Frontal cortex (tissue), 4 donors: Measurements from ENCODE around the gene NDOR1. TPM values are rescaled to one million over a fixed set of nuclear protein-coding genes. Genes with fewer than 3 reads are reported as not detected.
"Not testable (repeated sequence)": the region's sequence is repeated elsewhere in the genome, so short reads cannot be mapped to it uniquely, and the experiment has no call there.

Experiments used
- DNase-seq, 2 donors: peaks; one replicate each; pipeline ENCODE4 v3.0.0; 2012; ENCODE audit warnings: low spot score in 2 of 2
- FAIRE-seq: peaks from 2 replicates; lab custom pipeline; 2012; peaks lifted over from hg19 to GRCh38; lab: Jason Lieb, UNC
- small RNA-seq: library from RNA; depleted of rRNA; stranded (forward); fragments of <200 nt; gene quantifications from one replicate; pipeline ENCODE3, GENCODE V24; 2014
- total RNA-seq: library from RNA; depleted of rRNA; stranded (reverse); fragments of >200 nt; gene quantifications from one replicate; pipeline ENCODE4 v1.2.3, GENCODE V29; 2014
- donor health status: control.
- donor health status: control.
- donor health status: control.

The NDOR1 gene
- total RNA-seq, 1 donor from 2014 or later = 3.3 TPM

- no peak for FAIRE-seq
- DNase-seq = no peak
These were observed 47.3 kb downstream of the NDOR1 start for GRCh38 chr9:137252555-137253506.

DNA sequence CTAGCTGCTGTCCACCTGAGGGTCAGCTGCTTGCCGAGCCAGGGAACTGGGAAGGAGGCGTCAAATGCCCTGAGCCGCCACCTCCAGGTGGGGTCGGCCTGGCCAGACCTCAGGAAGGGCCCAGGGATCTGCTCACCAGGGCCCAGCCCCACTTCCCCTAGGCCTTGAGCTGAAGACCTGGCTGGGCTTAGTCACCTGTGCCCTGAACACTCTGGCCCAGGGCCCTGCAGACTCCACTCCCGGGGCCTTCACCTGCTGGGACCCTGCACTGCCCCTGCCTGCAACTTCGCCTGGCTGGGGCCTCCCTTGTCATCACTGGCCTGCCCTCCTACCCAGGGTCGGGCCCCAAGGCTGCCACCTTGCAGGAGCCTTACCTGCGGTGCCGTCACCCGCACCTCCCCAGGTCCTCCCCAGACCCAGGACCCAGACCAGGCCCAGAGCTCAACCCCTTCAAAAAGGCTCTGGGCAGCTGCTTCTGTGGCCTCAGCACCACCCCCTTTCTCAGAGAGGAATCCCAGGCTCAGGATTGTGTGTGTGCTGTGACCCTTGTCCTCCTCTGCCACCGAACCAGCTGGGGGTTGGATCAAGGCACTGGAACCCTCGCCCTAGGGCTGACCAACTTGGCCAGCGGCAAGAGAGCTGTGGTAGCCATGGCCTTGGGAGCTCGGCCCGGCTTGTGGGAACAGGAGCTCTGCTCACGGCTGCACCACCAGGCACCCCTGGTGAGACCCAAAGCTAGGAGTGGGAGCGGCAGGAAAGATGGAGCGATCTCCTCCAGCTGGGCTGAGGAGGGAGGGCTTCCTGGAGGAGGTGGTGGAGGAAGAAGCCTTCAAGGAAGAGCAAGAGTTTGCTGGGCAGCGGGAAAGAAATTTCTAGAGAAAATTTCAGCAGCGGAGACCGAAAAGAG lies 48.5 kb downstream of the NDOR1 start:
- DNase-seq (no peak), FAIRE-seq (no peak)

- DNase-seq (peak; percentile 100), FAIRE-seq (no peak)
These were observed 49.3 kb downstream of the NDOR1 start, which contains the start of gene NELFB for GRCh38 chr9:137254624-137255447. TSS of gene NELFB (plus strand) at chr9:137255327.

GRCh38 chr9:137255448-137256114 lies 50.1 kb downstream of the NDOR1 start:
- FAIRE-seq = no peak
- DNase-seq = no peak

DNA sequence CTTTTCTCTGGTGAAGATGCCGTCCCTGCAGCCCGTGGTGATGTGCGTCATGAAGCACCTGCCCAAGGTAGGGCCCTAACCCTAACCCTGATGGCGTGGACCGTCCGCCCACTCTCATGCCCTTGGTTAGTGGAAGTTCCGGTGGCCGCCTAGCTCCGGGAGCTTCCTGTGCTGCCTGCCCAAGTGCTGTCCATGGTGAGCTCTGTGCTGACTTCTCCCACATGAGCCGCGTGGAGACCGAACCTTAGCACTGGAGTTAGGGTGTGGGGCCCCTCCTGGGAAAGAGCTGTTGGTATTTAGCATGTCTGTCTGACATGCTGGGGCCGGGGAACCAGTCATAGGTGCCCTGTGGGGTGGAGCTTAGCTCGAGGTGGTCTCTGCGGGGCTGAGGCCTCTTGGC lies 50.9 kb downstream of the NDOR1 start:
- FAIRE-seq = no peak
- no peak for DNase-seq

DNA sequence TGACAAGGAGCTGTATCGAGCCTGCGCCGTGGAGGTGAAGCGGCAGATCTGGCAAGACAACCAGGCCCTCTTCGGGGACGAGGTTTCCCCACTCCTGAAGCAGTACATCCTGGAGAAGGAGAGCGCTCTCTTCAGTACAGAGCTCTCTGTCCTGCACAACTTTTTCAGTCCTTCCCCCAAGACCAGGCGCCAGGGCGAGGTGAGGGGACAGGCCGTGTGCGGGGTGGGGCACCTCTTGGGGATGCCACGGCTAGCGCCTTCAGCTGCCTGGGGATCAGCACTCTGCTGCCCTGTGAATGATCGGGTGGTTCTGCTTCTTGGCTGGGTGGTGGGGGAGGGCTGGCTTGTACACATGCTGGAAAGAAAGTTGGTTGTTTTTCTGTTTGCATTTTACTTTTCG lies 51.4 kb downstream of the NDOR1 start:
- no peak for FAIRE-seq
- DNase-seq = no peak

GRCh38 chr9:137262173-137262908 lies 56.8 kb downstream of the NDOR1 start:
- DNase-seq, FAIRE-seq: not testable (repeated sequence)

GRCh38 chr9:137262909-137263285 lies 57.4 kb downstream of the NDOR1 start:
- no peak for FAIRE-seq

DNA sequence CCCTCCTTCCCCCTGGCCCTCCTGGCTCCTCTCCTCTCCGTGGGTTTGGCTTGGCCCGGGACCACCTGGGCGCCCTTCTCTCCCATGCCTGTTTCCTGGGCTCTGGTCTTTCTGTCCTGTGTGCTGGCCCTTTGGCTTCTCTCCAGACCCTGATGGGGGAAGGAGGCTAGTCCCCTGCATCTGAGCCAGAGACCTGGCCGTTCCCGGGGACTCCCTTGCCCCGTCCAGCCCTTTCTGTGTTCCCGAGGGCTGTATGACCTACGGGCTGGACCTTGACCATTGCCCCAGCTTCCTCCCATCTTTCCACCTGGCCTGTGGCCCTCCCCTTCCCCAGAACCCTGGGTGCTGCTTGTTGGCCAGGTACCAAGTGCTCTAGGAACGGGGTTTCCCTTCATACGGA lies 58.0 kb downstream of the NDOR1 start:
- FAIRE-seq (no peak), DNase-seq (no peak)

More at GRCh38 chr9:137262909-137263285, 57.4 kb downstream of the NDOR1 start:
- no peak for DNase-seq

GRCh38 chr9:137264067-137264466 lies 58.6 kb downstream of the NDOR1 start:
- no peak for FAIRE-seq

DNA sequence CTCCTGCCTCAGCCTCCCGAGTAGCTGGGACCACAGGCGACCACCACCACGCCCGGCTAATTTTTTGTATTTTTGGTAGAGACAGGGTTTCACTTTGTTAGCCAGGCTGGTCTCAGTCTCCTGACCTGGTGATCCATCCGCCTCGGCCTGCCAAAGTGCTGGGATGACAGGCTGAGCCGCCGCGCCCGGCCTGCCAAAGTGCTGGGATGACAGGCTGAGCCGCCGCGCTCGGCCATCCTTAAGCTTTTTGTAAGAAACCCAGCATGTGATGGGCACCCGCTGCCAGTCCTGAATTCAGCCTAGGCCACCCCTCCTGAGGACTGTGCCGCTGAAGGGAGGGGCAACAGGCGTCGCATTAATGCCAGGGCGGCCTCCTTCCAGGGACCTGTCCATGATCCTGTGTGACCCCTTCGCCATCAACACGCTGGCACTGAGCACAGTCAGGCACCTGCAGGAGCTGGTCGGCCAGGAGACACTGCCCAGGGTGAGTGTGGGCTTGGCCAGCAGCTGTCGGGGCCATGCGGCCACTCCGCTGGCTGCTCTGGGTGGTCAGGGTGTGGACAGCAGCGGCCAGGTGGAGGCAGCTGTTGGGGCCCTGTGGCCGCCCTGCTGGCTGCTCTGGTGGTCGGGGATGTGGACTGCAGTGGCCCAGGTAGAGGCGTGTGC lies 60.1 kb downstream of the NDOR1 start:
- no peak for FAIRE-seq

More at GRCh38 chr9:137264067-137264466, 58.6 kb downstream of the NDOR1 start:
- no peak for DNase-seq

GRCh38 chr9:137266162-137266527 lies 60.6 kb downstream of the NDOR1 start:
- DNase-seq = no peak
- no peak for FAIRE-seq

More for the DNA sequence above, 60.1 kb downstream of the NDOR1 start:
- DNase-seq = no peak

Small RNA genes lying within 50 kb of the gene (small RNA-seq; reads per million reads assigned to genes)
- gene MIR3621 = not detected

Other genes starting within 250 kb of the NDOR1 start
- 61.1 TPM for gene PTGDS, start 228.2 kb upstream of the NDOR1 start, total RNA-seq
- gene LCNL1, start 222.7 kb upstream of the NDOR1 start, total RNA-seq = 0.82 TPM
- gene PAXX, start 213.3 kb upstream of the NDOR1 start, total RNA-seq = 13.5 TPM
- not detected for gene CLIC3, start 209.1 kb upstream of the NDOR1 start, total RNA-seq
- 20.8 TPM for gene ABCA2, start 177.5 kb upstream of the NDOR1 start, total RNA-seq
- not detected for gene FUT7, start 173.6 kb upstream of the NDOR1 start, total RNA-seq
- 16.3 TPM for gene NPDC1, start 159.5 kb upstream of the NDOR1 start, total RNA-seq
- 0.82 TPM for gene ENTPD2, start 151.6 kb upstream of the NDOR1 start, total RNA-seq
- 1.2 TPM for gene SAPCD2, start 135.1 kb upstream of the NDOR1 start, total RNA-seq
- 0.41 TPM for gene UAP1L1, start 128.2 kb upstream of the NDOR1 start, total RNA-seq
- 42.0 TPM for gene MAN1B1, start 118.7 kb upstream of the NDOR1 start, total RNA-seq
- gene DPP7, start 91.0 kb upstream of the NDOR1 start, total RNA-seq = 38.3 TPM
- gene GRIN1, start 66.5 kb upstream of the NDOR1 start, total RNA-seq = 29.8 TPM
- 0.41 TPM for gene LRRC26, start 35.6 kb upstream of the NDOR1 start, total RNA-seq
- not detected for gene TMEM210, start 33.6 kb upstream of the NDOR1 start, total RNA-seq
- 22.4 TPM for gene ANAPC2, start 17.1 kb upstream of the NDOR1 start, total RNA-seq
- gene SSNA1, start 17.0 kb upstream of the NDOR1 start, total RNA-seq = 24.5 TPM
- gene TPRN, start 5.0 kb upstream of the NDOR1 start, total RNA-seq = 6.1 TPM
- gene TMEM203, start 52 bp upstream of the NDOR1 start, total RNA-seq = 34.2 TPM
- 0.82 TPM for gene RNF208, start 16.5 kb downstream of the NDOR1 start, total RNA-seq
- gene CYSRT1, start 19.5 kb downstream of the NDOR1 start, total RNA-seq = under 0.01 TPM
- not detected for gene RNF224, start 21.8 kb downstream of the NDOR1 start, total RNA-seq
- gene SLC34A3, start 25.2 kb downstream of the NDOR1 start, total RNA-seq = not detected
- 92.5 TPM for gene TUBB4B, start 35.6 kb downstream of the NDOR1 start, total RNA-seq
- not detected for gene STPG3, start 45.6 kb downstream of the NDOR1 start, total RNA-seq
- 36.7 TPM for gene NELFB, start 49.6 kb downstream of the NDOR1 start, total RNA-seq
- 0.41 TPM for gene TOR4A, start 72.0 kb downstream of the NDOR1 start, total RNA-seq
- gene NRARP, start 96.6 kb downstream of the NDOR1 start, total RNA-seq = 3.7 TPM
- 12.6 TPM for gene EXD3, start 217.5 kb downstream of the NDOR1 start, total RNA-seq
- 1.2 TPM for gene NOXA1, start 217.7 kb downstream of the NDOR1 start, total RNA-seq
- gene ENTPD8, start 235.7 kb downstream of the NDOR1 start, total RNA-seq = not detected